Caco-2 (cell line): Measurements from ENCODE around the gene RMI2. TPM values are rescaled to one million over a fixed set of nuclear protein-coding genes. Genes with fewer than 3 reads are reported as not detected.
A peak's percentile ranks its signal among the peaks of the same experiment; 100 is the strongest.

Source experiments
- BruUV-seq: library from RNA; stranded (reverse); fragments of 400-500 nt; replicated peaks from 2 replicates; lab custom pipeline; 2021; lab: Mats Ljungman, UMichigan
- CTCF ChIA-PET: fragments of 300-600 bp; sonication (Branson Sonifier 250); formaldehyde crosslinking; loops from one replicate; lab custom pipeline; 2022; ENCODE audit warnings: antibody characterized with exemption; lab: Charles Lee
- POLR2A ChIA-PET: fragments of 300-600 bp; sonication (Branson Sonifier 250); formaldehyde crosslinking; loops from one replicate; lab custom pipeline; 2022; ENCODE audit warnings: antibody characterized with exemption; lab: Charles Lee
- DNase-seq, 2 experiments: peaks; one replicate each; pipeline versions ENCODE4 v3.0.0 to v3.0.0-alpha.2; 2020 to 2022
- H3K27me3 ChIP-seq: replicated peaks from 2 replicates; pipeline ENCODE4 v1.6.0; 2011; ENCODE audit warnings: low read length; ENCODE audit not compliant: control insufficient read depth, insufficient read depth
- H3K36me3 ChIP-seq: 2 replicates; pipeline ENCODE4 v1.5.1; 2011; ENCODE audit warnings: low read length; ENCODE audit not compliant: control insufficient read depth, insufficient read depth
- H3K4me1 ChIP-seq: fragments of 250-450 bp; sonication (Bioruptor Pico); 2 replicates; pipeline ENCODE4 v1.5.1; 2020; ENCODE audit warnings: mild to moderate bottlenecking
- H3K4me3 ChIP-seq: 2 replicates; pipeline ENCODE4 v1.5.1; 2011; ENCODE audit warnings: low read depth, mild to moderate bottlenecking, control low read depth, low read length
- H3K9me3 ChIP-seq: fragments of 250-450 bp; sonication (Bioruptor Pico); 2 replicates; pipeline ENCODE4 v1.5.1; 2020; ENCODE audit warnings: mild to moderate bottlenecking, moderate library complexity
- H3K27ac Mint-ChIP-seq: one replicate; pipeline ENCODE4 v1.8.0; 2022; ENCODE audit warnings: mixed read lengths; ENCODE audit not compliant: unreplicated experiment
- H3K27me3 Mint-ChIP-seq: one replicate; pipeline ENCODE4 v1.8.0; 2022; ENCODE audit warnings: mixed read lengths; ENCODE audit not compliant: insufficient read depth, unreplicated experiment
- H3K36me3 Mint-ChIP-seq: one replicate; pipeline ENCODE4 v1.8.0; 2022; ENCODE audit warnings: mild to moderate bottlenecking, mixed read lengths; ENCODE audit not compliant: insufficient read depth, unreplicated experiment
- H3K4me1 Mint-ChIP-seq: one replicate; pipeline ENCODE4 v1.8.0; 2022; ENCODE audit warnings: low read depth, mixed read lengths; ENCODE audit not compliant: unreplicated experiment
- H3K4me3 Mint-ChIP-seq: one replicate; pipeline ENCODE4 v1.8.0; 2022; ENCODE audit warnings: mild to moderate bottlenecking, moderate library complexity, mixed read lengths; ENCODE audit not compliant: unreplicated experiment
- H3K9me3 Mint-ChIP-seq: one replicate; pipeline ENCODE4 v1.8.0; 2022; ENCODE audit warnings: mixed read lengths; ENCODE audit not compliant: unreplicated experiment
- CTCF ChIP-seq, 2 experiments: fragments of 200-600 bp in 1 of 2; IDR thresholded peaks; 1 replicate in 1 of 2; 2 replicates in 1 of 2; pipeline versions ENCODE4 v1.5.1 to v1.8.0; 2011 to 2022; ENCODE audit warnings: antibody characterized with exemption in 1 of 2, control low read depth in 1 of 2, inconsistent platforms in 1 of 2, low read depth in 1 of 2, low read length in 1 of 2, mild to moderate bottlenecking in 1 of 2, moderate library complexity in 1 of 2; ENCODE audit not compliant: insufficient read depth in 1 of 2, severe bottlenecking in 1 of 2, unreplicated experiment in 1 of 2
- intact Hi-C: fragments of 100-400 bp; cut with micrococcal nuclease; formaldehyde crosslinking; loops from one replicate; pipeline ENCODE4 v1.10.0; 2022; ENCODE audit not compliant: unreplicated experiment
- total RNA-seq: library from RNA; stranded (reverse); gene quantifications from 2 replicates; pipeline ENCODE4 v1.2.3, GENCODE V29; 2022

Gene RMI2
- total RNA-seq, 1 experiment from 2014 or later: 52.7 TPM

- no TSS peak for BruUV-seq
- H3K4me3 Mint-ChIP-seq: peak overlapping the region; percentile 70
- H3K9me3 ChIP-seq: no peaks in the 10 kb centered on the region
- no peak for DNase-seq
- no peaks in the 10 kb centered on the region for H3K9me3 Mint-ChIP-seq
- H3K36me3 Mint-ChIP-seq: peaks cover 12% of the 10 kb centered on the region
- H3K27me3 Mint-ChIP-seq: no peaks in the 10 kb centered on the region
- ChIA-PET CTCF (interaction anchor here (0.7 kb wide), 1 partner anchor 309 kb away, joined by 4 read pairs; no protein-coding TSS in a partner anchor), POLR2A (interaction anchor here (0.7 to 1.5 kb wide), 2 partner anchors 13 to 58 kb away, joined by 5 to 19 read pairs; partner anchors contain the start of gene SOCS1)
- H3K4me1 Mint-ChIP-seq: peaks cover 19% of the 10 kb centered on the region
- H3K4me3 ChIP-seq: no peak overlapping the region
- H3K27ac Mint-ChIP-seq: peak overlapping the region; percentile 72
- peaks cover 38% of the 10 kb centered on the region for H3K4me1 ChIP-seq
- TF ChIP-seq CTCF (IDR thresholded peaks at IDR 0.05; ENCODE audit: insufficient read depth in 1 of 2, low read depth in 1 of 2, low read length in 1 of 2, severe bottlenecking in 1 of 2, unreplicated experiment in 1 of 2): no peak
- H3K36me3 ChIP-seq: no peaks in the 10 kb centered on the region
- intact Hi-C loops: loop anchor here (1.0 to 2.0 kb wide), 5 partner anchors 15 to 57 kb away; partner anchors contain the start of genes RMI2 and SOCS1
- no peaks in the 10 kb centered on the region for H3K27me3 ChIP-seq
These were observed 31.6 kb upstream of the RMI2 start for GRCh38 chr16:11313493-11314308.

- Histone ChIP-seq H3K27me3 (no peaks in the 10 kb centered on the region), H3K4me1 (peaks cover 38% of the 10 kb centered on the region), H3K4me3 (no peak overlapping the region), H3K9me3 (no peaks in the 10 kb centered on the region), H3K36me3 (no peaks in the 10 kb centered on the region)
- BruUV-seq: no TSS peak
- no peak for TF ChIP-seq CTCF (IDR thresholded peaks at IDR 0.05; ENCODE audit: insufficient read depth in 1 of 2, low read depth in 1 of 2, low read length in 1 of 2, severe bottlenecking in 1 of 2, unreplicated experiment in 1 of 2)
- Mint-ChIP-seq H3K9me3 (no peaks in the 10 kb centered on the region), H3K4me3 (no peak overlapping the region), H3K27ac (peak overlapping the region; percentile 72), H3K27me3 (no peaks in the 10 kb centered on the region), H3K36me3 (peaks cover 12% of the 10 kb centered on the region), H3K4me1 (peaks cover 22% of the 10 kb centered on the region)
- intact Hi-C loops: no loop called here
- no peak for DNase-seq
- POLR2A ChIA-PET: no interaction called here
- CTCF ChIA-PET: interaction anchor here (0.7 kb wide), 1 partner anchor 308 kb away, joined by 4 read pairs; no protein-coding TSS in a partner anchor
These were observed 30.9 kb upstream of the RMI2 start for GRCh38 chr16:11314309-11314894.

GRCh38 chr16:11315510-11315909 lies 29.7 kb upstream of the RMI2 start:
- Mint-ChIP-seq H3K36me3 (peaks cover 12% of the 10 kb centered on the region), H3K9me3 (no peaks in the 10 kb centered on the region), H3K27me3 (no peaks in the 10 kb centered on the region), H3K27ac (peak overlapping the region; percentile 61), H3K4me3 (no peak overlapping the region), H3K4me1 (peaks cover 22% of the 10 kb centered on the region)
- Histone ChIP-seq H3K4me1 (peaks cover 42% of the 10 kb centered on the region), H3K27me3 (no peaks in the 10 kb centered on the region), H3K4me3 (no peak overlapping the region), H3K9me3 (no peaks in the 10 kb centered on the region), H3K36me3 (no peaks in the 10 kb centered on the region)
- peak in 1 of 2 experiments; percentile 16 for TF ChIP-seq CTCF (IDR thresholded peaks at IDR 0.05; ENCODE audit: insufficient read depth in 1 of 2, low read depth in 1 of 2, low read length in 1 of 2, severe bottlenecking in 1 of 2, unreplicated experiment in 1 of 2)
- DNase-seq: peak; percentile 38 to 70
- intact Hi-C loops: no loop called here
- ChIA-PET POLR2A (no interaction called here), CTCF (no interaction called here)
- no TSS peak for BruUV-seq
